ENCODE measurements around the gene STPG2. TPM values are rescaled to one million over a fixed set of nuclear protein-coding genes. Genes with fewer than 3 reads are reported as not detected.
"Not testable (repeated sequence)": the region's sequence is repeated elsewhere in the genome, so short reads cannot be mapped to it uniquely, and the experiment has no call there.

Gene STPG2
- total and polyA plus RNA-seq, 2 experiments from 2014 or later, result 0.32 TPM; not detected in 1

GRCh38 chr4:97560009-97560408 is 583.3 kb downstream of the STPG2 start:
- WGBS, 2 experiments (ENCODE audit: low coverage in 1 of 2, low lambda C conversion rate in 2 of 2, missing lambda C conversion rate in 2 of 2), result 38 to 40% methylated on average over 2 of the region's 2 CpGs
- in situ Hi-C loops (cut with MboI), result no loop called here
- Histone ChIP-seq H3K4me2 (ENCODE audit: unreplicated experiment) (no peak overlapping the region), H4K20me1 (ENCODE audit: insufficient read depth) (no peaks in the 10 kb centered on the region), H3K9ac (no peak overlapping the region), H3K4me1 (ENCODE audit: insufficient read depth) (no peaks in the 10 kb centered on the region), H3K4me3 (no peak overlapping the region), H3K9me2 (ENCODE audit: insufficient read depth) (no peaks in the 10 kb centered on the region), H3F3A (ENCODE audit: insufficient read depth) (no peaks in the 10 kb centered on the region), H3K9me3 (ENCODE audit: low read depth) (no peaks in the 10 kb centered on the region), H3K27ac (no peak overlapping the region), H3K79me2 (ENCODE audit: insufficient read depth) (no peaks in the 10 kb centered on the region), H3K27me3 (replicated peaks; ENCODE audit: insufficient read depth) (no peaks in the 10 kb centered on the region), H3K36me3 (ENCODE audit: low read depth) (no peaks in the 10 kb centered on the region), H2AFZ (no peak overlapping the region)
- TF ChIP-seq EZH2phosphoT487 (IDR thresholded peaks at IDR 0.05; ENCODE audit: insufficient read depth, low read depth), result no peak
- no peak for TF ChIP-seq EZH2 (IDR thresholded peaks at IDR 0.05; ENCODE audit: insufficient read depth, poor library complexity, severe bottlenecking)
- DNase-seq, result no peak

- Histone ChIP-seq H3K4me3 (no peak overlapping the region), H3K4me2 (ENCODE audit: unreplicated experiment) (no peak overlapping the region), H3K79me2 (ENCODE audit: insufficient read depth) (no peaks in the 10 kb centered on the region), H3K4me1 (ENCODE audit: insufficient read depth) (no peaks in the 10 kb centered on the region), H3K9ac (no peak overlapping the region), H3K36me3 (ENCODE audit: low read depth) (no peaks in the 10 kb centered on the region), H2AFZ (no peak overlapping the region), H3F3A (ENCODE audit: insufficient read depth) (no peaks in the 10 kb centered on the region), H3K27me3 (replicated peaks; ENCODE audit: insufficient read depth) (no peaks in the 10 kb centered on the region), H4K20me1 (ENCODE audit: insufficient read depth) (no peaks in the 10 kb centered on the region), H3K9me2 (ENCODE audit: insufficient read depth) (no peaks in the 10 kb centered on the region), H3K9me3 (ENCODE audit: low read depth) (no peaks in the 10 kb centered on the region), H3K27ac (no peak overlapping the region)
- WGBS, 2 experiments (ENCODE audit: low coverage in 1 of 2, low lambda C conversion rate in 2 of 2, missing lambda C conversion rate in 2 of 2), result 12 to 19% methylated on average over 4 of the region's 4 CpGs
- DNase-seq, result no peak
- TF ChIP-seq EZH2phosphoT487 (IDR thresholded peaks at IDR 0.05; ENCODE audit: insufficient read depth, low read depth) (no peak), EZH2 (IDR thresholded peaks at IDR 0.05; ENCODE audit: insufficient read depth, poor library complexity, severe bottlenecking) (no peak)
- in situ Hi-C loops (cut with MboI), result no loop called here
These were observed 585.0 kb downstream of the STPG2 start for GRCh38 chr4:97558204-97558778.

DNA sequence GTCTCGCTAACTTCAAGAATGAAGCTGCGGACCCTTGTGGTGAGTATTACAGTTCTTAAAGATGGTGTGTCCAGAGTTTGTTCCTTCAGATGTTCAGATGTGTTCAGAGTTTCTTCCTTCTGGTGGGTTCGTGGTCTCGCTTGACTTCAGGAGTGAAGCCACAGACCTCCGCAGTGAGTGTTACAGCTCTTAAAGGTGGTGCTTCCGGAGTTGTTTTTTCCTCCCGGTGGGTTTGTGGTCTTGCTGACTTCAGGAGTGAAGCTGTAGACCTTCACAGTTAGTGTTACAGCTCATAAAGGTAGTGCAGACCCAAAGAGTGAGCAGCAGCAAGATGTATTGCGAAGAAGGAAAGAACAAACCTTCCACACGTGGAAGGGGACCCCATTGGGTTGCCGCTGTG is 592.6 kb downstream of the STPG2 start:
- H3F3A ChIP-seq (ENCODE audit: insufficient read depth); H3K4me1 ChIP-seq (ENCODE audit: insufficient read depth); H3K4me2 ChIP-seq (ENCODE audit: unreplicated experiment); H4K20me1 ChIP-seq (ENCODE audit: insufficient read depth); H3K79me2 ChIP-seq (ENCODE audit: insufficient read depth); H3K36me3 ChIP-seq (ENCODE audit: low read depth); H3K27ac ChIP-seq; H3K27me3 ChIP-seq (replicated peaks; ENCODE audit: insufficient read depth); H2AFZ ChIP-seq; H3K9me3 ChIP-seq (ENCODE audit: low read depth); H3K9ac ChIP-seq; in situ Hi-C loops (cut with MboI); H3K4me3 ChIP-seq; H3K9me2 ChIP-seq (ENCODE audit: insufficient read depth); DNase-seq: not testable (repeated sequence)
- WGBS, 2 experiments (ENCODE audit: low coverage in 1 of 2, low lambda C conversion rate in 2 of 2, missing lambda C conversion rate in 2 of 2), result 36 to 40% methylated on average over 10 of the region's 10 CpGs

DNA sequence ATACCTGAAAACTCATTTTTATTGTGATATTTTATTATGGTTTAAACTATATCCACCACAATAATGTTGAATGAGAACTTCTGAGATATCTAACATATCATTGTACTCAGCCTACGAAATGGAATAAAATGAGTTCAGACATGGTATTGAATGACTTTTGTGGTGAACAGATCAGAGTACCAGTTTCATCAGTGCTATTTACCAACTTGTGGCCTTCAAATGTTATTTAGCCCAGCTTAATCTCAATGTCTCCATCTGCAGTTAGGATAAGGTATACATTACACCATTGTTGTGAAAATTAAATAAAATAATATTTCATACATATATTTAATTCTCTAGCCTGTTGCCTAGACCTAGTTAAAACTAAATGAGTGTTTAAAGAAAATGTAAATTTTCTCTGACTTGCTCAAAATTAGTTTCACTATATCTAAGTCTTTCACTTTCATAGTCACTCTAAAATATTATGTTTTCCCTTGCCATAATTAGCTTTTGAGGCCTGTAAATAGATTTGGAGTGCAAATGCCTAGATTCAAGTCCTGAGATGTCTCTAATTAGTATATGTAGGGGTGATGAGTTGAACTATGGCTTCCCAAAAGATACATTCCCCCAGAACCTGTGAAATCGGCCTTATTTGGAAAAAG is 594.2 kb downstream of the STPG2 start:
- in situ Hi-C loops (cut with MboI), result no loop called here
- Histone ChIP-seq H3K4me1 (ENCODE audit: insufficient read depth) (no peaks in the 10 kb centered on the region), H3K9me3 (ENCODE audit: low read depth) (no peaks in the 10 kb centered on the region), H3K4me3 (no peak overlapping the region), H3K9ac (no peak overlapping the region), H3K4me2 (ENCODE audit: unreplicated experiment) (no peak overlapping the region), H3F3A (ENCODE audit: insufficient read depth) (no peaks in the 10 kb centered on the region), H2AFZ (no peak overlapping the region), H3K27me3 (replicated peaks; ENCODE audit: insufficient read depth) (no peaks in the 10 kb centered on the region), H4K20me1 (ENCODE audit: insufficient read depth) (no peaks in the 10 kb centered on the region), H3K27ac (no peak overlapping the region), H3K79me2 (ENCODE audit: insufficient read depth) (no peaks in the 10 kb centered on the region), H3K36me3 (ENCODE audit: low read depth) (no peaks in the 10 kb centered on the region), H3K9me2 (ENCODE audit: insufficient read depth) (no peaks in the 10 kb centered on the region)
- no peak for DNase-seq
- no peak for TF ChIP-seq EZH2 (IDR thresholded peaks at IDR 0.05; ENCODE audit: insufficient read depth, poor library complexity, severe bottlenecking)
- no peak for TF ChIP-seq EZH2phosphoT487 (IDR thresholded peaks at IDR 0.05; ENCODE audit: insufficient read depth, low read depth)
- 5% methylated on average over 2 of the region's 2 CpGs for WGBS, 2 experiments (ENCODE audit: low coverage in 1 of 2, low lambda C conversion rate in 2 of 2, missing lambda C conversion rate in 2 of 2)
